Sigmoid colon (tissue), 7 donors: Measurements from ENCODE around the gene UBXN10. TPM values are rescaled to one million over a fixed set of nuclear protein-coding genes. Genes with fewer than 3 reads are reported as not detected.
A peak's percentile ranks its signal among the peaks of the same experiment; 100 is the strongest.

ENCODE experiments used
- DNase-seq: peaks from one replicate; pipeline ENCODE4 v3.0.0-alpha.2; 2019
- H3K27ac ChIP-seq, 4 donors: fragments of 200-600 bp; sonication (generic); one replicate each; pipeline ENCODE4 v1.5.1; 2016 to 2019; ENCODE audit warnings: mild to moderate bottlenecking in 1 of 4
- H3K27me3 ChIP-seq, 3 donors: fragments of 200-600 bp; sonication (generic); one replicate each; pipeline ENCODE4 v1.5.1; 2019; ENCODE audit warnings: mild to moderate bottlenecking in 1 of 3
- H3K36me3 ChIP-seq, 4 donors: fragments of 200-600 bp; sonication (generic); one replicate each; pipeline ENCODE4 v1.5.1; 2016 to 2019
- H3K4me1 ChIP-seq, 4 donors: fragments of 200-600 bp; sonication (generic); one replicate each; pipeline ENCODE4 v1.5.1; 2017 to 2019
- H3K4me3 ChIP-seq, 4 donors: fragments of 200-600 bp; sonication (generic); one replicate each; pipeline ENCODE4 v1.5.1; 2017 to 2019; ENCODE audit warnings: mild to moderate bottlenecking in 2 of 4, moderate library complexity in 1 of 4
- H3K9me3 ChIP-seq, 4 donors: fragments of 200-600 bp in 3 of 4; sonication (generic) in 3 of 4; one replicate each; pipeline versions ENCODE4 v1.5.1 to v1.6.1; 2013 to 2019
- EP300 ChIP-seq, 4 donors: sonication (generic); formaldehyde crosslinking; IDR thresholded peaks; one replicate each; pipeline ENCODE4 v1.6.1; 2017; ENCODE audit warnings: antibody characterized with exemption in 4 of 4
- POLR2A ChIP-seq, 2 donors: fragments of 450-650 bp; IDR thresholded peaks; one replicate each; pipeline ENCODE4 v1.6.1; 2016; ENCODE audit warnings: antibody characterized with exemption in 2 of 2, mild to moderate bottlenecking in 2 of 2, moderate library complexity in 2 of 2
- POLR2AphosphoS5 ChIP-seq, 4 donors: sonication (generic); formaldehyde crosslinking; IDR thresholded peaks; one replicate each; pipeline ENCODE4 v1.6.1; 2017; ENCODE audit warnings: antibody characterized with exemption in 4 of 4
- WGBS, 2 donors: extraction: QIAGEN DNeasy Blood & Tissue Kit; methylation state at CpG; one replicate each; pipeline ENCODE4 v1.1.7; 2013; 5-methylcytosine and 5-hydroxymethylcytosine counted together
- intact Hi-C: fragments of 100-400 bp; cut with DNase I; formaldehyde crosslinking; loops from one replicate; pipeline ENCODE4 v1.15.1; 2023
- polyA plus RNA-seq, 3 donors: library from polyadenylated mRNA; stranded (reverse); fragments of 200-250 nt; gene quantifications; one replicate each; pipeline ENCODE4 v1.2.3, GENCODE V29; 2013
- total RNA-seq, 4 donors: library from RNA; depleted of rRNA; stranded (reverse); fragments of >200 nt; gene quantifications; one replicate each; pipeline ENCODE4 v1.1.0, GENCODE V29; 2016
- TF ChIP-seq, protein P1 (sequence below), 4 experiments: fragments of 450-650 bp in 3 of 4; fragments of 200-600 bp in 1 of 4; IDR thresholded peaks; one replicate each; pipeline ENCODE4 v1.5.1; 2016 to 2019; ENCODE audit warnings: antibody characterized with exemption in 4 of 4, mild to moderate bottlenecking in 3 of 4, moderate library complexity in 2 of 4
- donor health status: healthy with polysubstance abuse.
- donor health status: Bipolar disorder and iron deficiency.
- donor health status: healthy.

The UBXN10 gene
- total and polyA plus RNA-seq, 7 donors, result 2.9 to 25.0 (median 14.6) TPM

DNA sequence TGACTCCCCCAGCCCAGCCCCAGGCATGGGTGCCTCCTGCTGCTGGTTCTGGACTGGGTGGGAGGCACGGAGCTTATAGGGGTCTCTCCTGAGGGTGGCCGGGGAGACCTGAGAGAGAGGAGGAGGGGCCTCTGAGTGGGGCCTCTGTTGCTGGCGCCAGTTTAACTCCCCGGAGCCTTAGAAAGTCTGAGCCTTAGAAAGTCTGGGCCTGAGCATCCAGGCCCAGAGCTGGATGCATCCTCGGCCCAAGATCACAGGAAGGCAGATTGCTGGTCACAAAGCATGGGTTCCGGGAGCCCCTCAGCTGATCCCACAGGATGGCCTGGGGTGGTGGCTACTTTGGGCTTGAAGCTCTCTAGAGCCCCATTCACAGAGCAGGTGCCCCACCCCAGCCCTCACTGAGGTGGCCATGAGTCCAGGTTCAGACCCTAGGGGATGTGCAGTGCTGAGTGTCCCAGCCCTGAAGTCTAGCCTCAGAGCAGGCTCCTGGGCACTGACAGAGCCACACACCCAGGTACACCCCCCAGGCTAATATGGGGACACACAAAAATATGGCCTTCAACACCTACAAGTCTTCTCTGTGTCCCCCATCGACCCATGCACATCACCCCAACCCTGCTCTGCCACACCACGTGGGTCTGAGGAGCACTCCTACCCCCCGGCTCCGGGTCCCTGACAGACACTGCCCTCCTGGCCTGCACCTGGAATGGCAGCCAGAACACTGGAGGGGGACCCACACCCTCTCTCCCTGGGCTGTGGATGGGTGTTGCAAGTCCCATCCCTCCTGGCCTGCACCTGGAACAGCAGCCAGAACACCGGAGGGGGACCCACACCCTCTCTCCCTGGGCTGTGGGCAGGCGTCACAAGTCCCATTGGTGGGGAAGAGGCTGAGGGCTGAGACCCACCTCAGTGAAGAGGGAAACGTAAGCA is 37.1 kb upstream of the UBXN10 start:
- no peak overlapping the region for H3K4me3 ChIP-seq
- H3K27me3 ChIP-seq, result no peaks in the 10 kb centered on the region
- no peaks in the 10 kb centered on the region for H3K9me3 ChIP-seq
- H3K4me1 ChIP-seq, result peaks cover 0 to 17% (median 11%) of the 10 kb centered on the region in 4 donors
- H3K36me3 ChIP-seq, result no peaks in the 10 kb centered on the region
- peak; percentile 53 for DNase-seq
- no peak overlapping the region for H3K27ac ChIP-seq
- TF ChIP-seq, protein P1, sequence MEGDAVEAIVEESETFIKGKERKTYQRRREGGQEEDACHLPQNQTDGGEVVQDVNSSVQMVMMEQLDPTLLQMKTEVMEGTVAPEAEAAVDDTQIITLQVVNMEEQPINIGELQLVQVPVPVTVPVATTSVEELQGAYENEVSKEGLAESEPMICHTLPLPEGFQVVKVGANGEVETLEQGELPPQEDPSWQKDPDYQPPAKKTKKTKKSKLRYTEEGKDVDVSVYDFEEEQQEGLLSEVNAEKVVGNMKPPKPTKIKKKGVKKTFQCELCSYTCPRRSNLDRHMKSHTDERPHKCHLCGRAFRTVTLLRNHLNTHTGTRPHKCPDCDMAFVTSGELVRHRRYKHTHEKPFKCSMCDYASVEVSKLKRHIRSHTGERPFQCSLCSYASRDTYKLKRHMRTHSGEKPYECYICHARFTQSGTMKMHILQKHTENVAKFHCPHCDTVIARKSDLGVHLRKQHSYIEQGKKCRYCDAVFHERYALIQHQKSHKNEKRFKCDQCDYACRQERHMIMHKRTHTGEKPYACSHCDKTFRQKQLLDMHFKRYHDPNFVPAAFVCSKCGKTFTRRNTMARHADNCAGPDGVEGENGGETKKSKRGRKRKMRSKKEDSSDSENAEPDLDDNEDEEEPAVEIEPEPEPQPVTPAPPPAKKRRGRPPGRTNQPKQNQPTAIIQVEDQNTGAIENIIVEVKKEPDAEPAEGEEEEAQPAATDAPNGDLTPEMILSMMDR (IDR thresholded peaks at IDR 0.05), result no peak
- TF ChIP-seq POLR2A (IDR thresholded peaks at IDR 0.05), result no peak
- no peak for TF ChIP-seq EP300 (IDR thresholded peaks at IDR 0.05)
- no peak for TF ChIP-seq POLR2AphosphoS5 (IDR thresholded peaks at IDR 0.05)
- 88 to 91% methylated on average over 13 of the region's 13 CpGs for WGBS, 2 donors
- intact Hi-C loops, result no loop called here

DNA sequence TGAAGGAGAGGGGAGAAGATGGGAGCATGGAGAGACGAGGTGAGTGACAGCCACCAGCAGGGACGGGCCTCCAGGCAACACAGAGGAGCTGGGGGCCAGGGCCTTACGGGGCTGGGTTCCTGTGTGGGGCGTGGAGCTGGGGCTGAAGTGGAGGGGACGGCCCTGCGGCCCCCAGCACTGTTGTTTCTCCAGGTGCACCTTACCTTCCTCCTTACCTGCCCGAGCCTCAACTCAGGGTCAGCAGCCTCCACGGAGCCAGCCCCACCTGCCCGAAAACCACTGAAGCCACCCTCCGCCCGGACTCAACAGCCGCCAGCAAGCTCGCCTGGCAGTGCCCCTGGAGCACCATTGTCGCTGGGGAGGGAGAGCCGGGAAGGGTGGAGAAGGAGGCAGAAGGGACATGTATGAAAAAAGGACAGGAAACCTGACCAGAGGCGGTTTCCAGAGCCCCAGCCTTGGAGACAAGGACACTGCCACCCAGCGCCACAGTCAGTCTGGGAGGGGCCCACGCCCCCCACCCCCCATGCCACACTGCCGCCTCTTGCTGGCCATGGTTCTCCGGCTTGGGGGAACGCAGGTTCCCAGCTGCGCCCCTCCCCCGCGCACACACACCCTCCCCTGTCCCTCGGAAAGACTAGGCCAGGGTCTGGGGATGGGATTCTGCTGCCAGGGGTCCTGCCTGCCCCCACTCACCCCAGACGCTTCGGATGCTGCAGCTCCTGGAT is 36.1 kb upstream of the UBXN10 start:
- intact Hi-C loops, result loop anchor here (5.0 kb wide), 1 partner anchor 48 kb away; no protein-coding TSS in a partner anchor

DNA sequence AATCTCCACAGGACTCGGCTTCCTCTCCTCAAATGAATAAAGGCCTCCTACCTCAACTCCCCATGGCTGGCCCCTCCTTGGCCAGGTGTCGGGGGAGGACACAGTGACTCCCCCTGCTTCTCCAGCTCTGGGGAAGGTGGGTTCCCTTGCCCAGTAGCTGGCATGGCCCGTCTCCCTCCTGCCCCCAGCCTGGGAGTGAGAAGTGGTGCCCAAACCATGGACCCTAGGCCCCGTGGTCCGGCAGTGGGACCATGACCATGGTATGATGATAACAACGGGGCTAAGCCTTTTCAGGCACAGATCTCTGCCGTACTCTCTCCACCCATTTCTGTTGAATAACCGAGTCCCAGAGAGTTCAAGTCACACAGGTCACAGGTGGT is 35.6 kb upstream of the UBXN10 start:
- intact Hi-C loops, result loop anchor here (5.0 kb wide), 1 partner anchor 47 kb away; no protein-coding TSS in a partner anchor
- peak; percentile 48 for DNase-seq
- Histone ChIP-seq H3K27ac (no peak overlapping the region), H3K4me1 (peaks cover 0 to 25% (median 13%) of the 10 kb centered on the region in 4 donors), H3K36me3 (no peaks in the 10 kb centered on the region), H3K9me3 (no peaks in the 10 kb centered on the region), H3K27me3 (no peaks in the 10 kb centered on the region), H3K4me3 (no peak overlapping the region)
- TF ChIP-seq POLR2A (IDR thresholded peaks at IDR 0.05) (no peak), EP300 (IDR thresholded peaks at IDR 0.05) (no peak), POLR2AphosphoS5 (IDR thresholded peaks at IDR 0.05) (no peak)
- TF ChIP-seq, protein P1 (IDR thresholded peaks at IDR 0.05), result no peak
- WGBS, 2 donors, result 85 to 94% methylated on average over 8 of the region's 8 CpGs

More for the DNA sequence above, 36.1 kb upstream of the UBXN10 start:
- no peak for TF ChIP-seq POLR2AphosphoS5 (IDR thresholded peaks at IDR 0.05)
- TF ChIP-seq, protein P1 (IDR thresholded peaks at IDR 0.05), result no peak
- no peak for TF ChIP-seq POLR2A (IDR thresholded peaks at IDR 0.05)
- TF ChIP-seq EP300 (IDR thresholded peaks at IDR 0.05), result no peak
- H3K9me3 ChIP-seq, result no peaks in the 10 kb centered on the region
- no peaks in the 10 kb centered on the region for H3K27me3 ChIP-seq
- no peaks in the 10 kb centered on the region for H3K36me3 ChIP-seq
- no peak overlapping the region for H3K4me3 ChIP-seq
- 85 to 90% methylated on average over 27 of the region's 27 CpGs for WGBS, 2 donors
- no peak overlapping the region for H3K27ac ChIP-seq
- peak; percentile 58 for DNase-seq
- H3K4me1 ChIP-seq, result peaks cover 0 to 24% (median 13%) of the 10 kb centered on the region in 4 donors

DNA sequence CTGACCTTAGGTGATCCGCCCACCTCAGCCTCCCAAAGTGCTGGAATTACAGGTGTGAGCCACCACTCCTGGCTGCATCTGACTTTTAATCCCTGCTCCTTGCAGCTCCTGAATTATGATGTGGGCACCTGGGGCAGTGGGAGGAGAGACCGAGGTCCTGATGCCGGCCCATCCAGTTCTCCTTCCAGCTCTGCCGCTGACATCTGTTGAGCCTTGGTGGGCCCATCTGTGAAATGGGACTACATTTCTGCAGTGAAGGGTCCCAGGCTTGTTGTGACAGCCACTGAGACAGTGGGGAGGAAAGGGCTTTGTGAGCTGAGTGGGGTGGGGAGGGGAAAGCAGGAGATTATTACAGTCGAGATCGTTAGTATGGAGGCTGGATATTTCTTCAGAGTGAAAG is 34.9 kb upstream of the UBXN10 start:
- Histone ChIP-seq H3K27me3 (no peaks in the 10 kb centered on the region), H3K9me3 (no peaks in the 10 kb centered on the region), H3K4me1 (peaks cover 0 to 25% (median 13%) of the 10 kb centered on the region in 4 donors), H3K4me3 (no peak overlapping the region), H3K27ac (no peak overlapping the region), H3K36me3 (no peaks in the 10 kb centered on the region)
- WGBS, 2 donors, result 80 to 87% methylated on average over 6 of the region's 6 CpGs
- DNase-seq, result peak; percentile 47
- intact Hi-C loops, result loop anchor here (5.0 kb wide), 1 partner anchor 46 kb away; no protein-coding TSS in a partner anchor
- TF ChIP-seq, protein P1 (IDR thresholded peaks at IDR 0.05), result no peak
- TF ChIP-seq EP300 (IDR thresholded peaks at IDR 0.05) (no peak), POLR2A (IDR thresholded peaks at IDR 0.05) (no peak), POLR2AphosphoS5 (IDR thresholded peaks at IDR 0.05) (no peak)
